Osteocyte (in vitro differentiated cells): ENCODE results near the gene ANKRD63. TPM values are rescaled to one million over a fixed set of nuclear protein-coding genes. Genes with fewer than 3 reads are reported as not detected.

Source experiments
- DNase-seq: peaks from one replicate; pipeline ENCODE4 v3.0.0; 2021; ENCODE audit warnings: mixed read lengths; ENCODE audit not compliant: unreplicated experiment; ENCODE audit errors: extremely low spot score
- H3K27ac Mint-ChIP-seq: one replicate; pipeline ENCODE4 v1.8.0; 2021; ENCODE audit warnings: mild to moderate bottlenecking, mixed read lengths; ENCODE audit not compliant: unreplicated experiment
- H3K27me3 Mint-ChIP-seq: one replicate; pipeline ENCODE4 v1.8.0; 2021; ENCODE audit warnings: mixed read lengths; ENCODE audit not compliant: unreplicated experiment
- H3K36me3 Mint-ChIP-seq: one replicate; pipeline ENCODE4 v1.8.0; 2021; ENCODE audit warnings: mixed read lengths; ENCODE audit not compliant: unreplicated experiment
- H3K4me1 Mint-ChIP-seq: one replicate; pipeline ENCODE4 v1.8.0; 2021; ENCODE audit warnings: mixed read lengths; ENCODE audit not compliant: unreplicated experiment
- H3K4me3 Mint-ChIP-seq: one replicate; pipeline ENCODE4 v1.8.0; 2021; ENCODE audit warnings: mild to moderate bottlenecking, moderate library complexity, mixed read lengths; ENCODE audit not compliant: unreplicated experiment
- H3K9me3 Mint-ChIP-seq: one replicate; pipeline ENCODE4 v1.8.0; 2021; ENCODE audit warnings: mixed read lengths; ENCODE audit not compliant: unreplicated experiment
- total RNA-seq: library from RNA; stranded (reverse); gene quantifications from 2 replicates; pipeline ENCODE4 v1.2.1, GENCODE V29; 2021
- TF ChIP-seq, protein P1 (sequence below): fragments of 200-600 bp; sonication (generic); IDR thresholded peaks from 2 replicates; pipeline ENCODE4 v1.5.0; 2021; ENCODE audit warnings: antibody characterized with exemption, mild to moderate bottlenecking, moderate library complexity

The ANKRD63 gene
- total RNA-seq, 1 donor from 2014 or later: 0.30 TPM

DNA sequence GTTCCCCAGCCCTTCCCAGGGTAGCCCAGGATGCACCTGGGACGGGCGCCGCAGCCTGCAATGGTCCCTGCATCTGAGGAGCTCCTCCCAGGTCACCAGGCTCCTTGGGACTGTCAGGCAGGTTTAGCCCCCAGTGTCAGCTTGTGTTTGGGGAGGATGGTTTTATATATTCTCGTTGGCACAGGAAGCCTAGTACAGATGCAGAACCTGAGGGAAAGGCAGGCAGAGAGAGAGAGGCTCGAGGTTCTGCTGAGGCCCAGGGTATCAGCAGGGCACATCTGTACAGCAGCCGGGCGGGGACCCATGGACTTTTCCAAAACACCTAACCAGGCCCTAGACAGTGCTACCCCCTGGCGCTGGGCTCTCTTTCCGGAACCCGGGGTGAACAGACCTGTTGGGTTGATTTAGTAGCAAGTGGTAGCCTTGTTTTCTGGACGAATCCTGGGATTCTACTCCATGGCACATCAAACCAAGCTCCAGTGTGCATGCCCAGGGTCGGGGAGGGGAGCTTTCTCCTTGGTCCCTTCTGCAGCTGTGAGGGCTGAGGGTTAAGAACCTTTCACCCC, 35.4 kb downstream of the ANKRD63 start:
- H3K36me3 Mint-ChIP-seq: no peaks in the 10 kb centered on the region
- no peaks in the 10 kb centered on the region for H3K9me3 Mint-ChIP-seq
- no peak for DNase-seq
- TF ChIP-seq, protein P1, sequence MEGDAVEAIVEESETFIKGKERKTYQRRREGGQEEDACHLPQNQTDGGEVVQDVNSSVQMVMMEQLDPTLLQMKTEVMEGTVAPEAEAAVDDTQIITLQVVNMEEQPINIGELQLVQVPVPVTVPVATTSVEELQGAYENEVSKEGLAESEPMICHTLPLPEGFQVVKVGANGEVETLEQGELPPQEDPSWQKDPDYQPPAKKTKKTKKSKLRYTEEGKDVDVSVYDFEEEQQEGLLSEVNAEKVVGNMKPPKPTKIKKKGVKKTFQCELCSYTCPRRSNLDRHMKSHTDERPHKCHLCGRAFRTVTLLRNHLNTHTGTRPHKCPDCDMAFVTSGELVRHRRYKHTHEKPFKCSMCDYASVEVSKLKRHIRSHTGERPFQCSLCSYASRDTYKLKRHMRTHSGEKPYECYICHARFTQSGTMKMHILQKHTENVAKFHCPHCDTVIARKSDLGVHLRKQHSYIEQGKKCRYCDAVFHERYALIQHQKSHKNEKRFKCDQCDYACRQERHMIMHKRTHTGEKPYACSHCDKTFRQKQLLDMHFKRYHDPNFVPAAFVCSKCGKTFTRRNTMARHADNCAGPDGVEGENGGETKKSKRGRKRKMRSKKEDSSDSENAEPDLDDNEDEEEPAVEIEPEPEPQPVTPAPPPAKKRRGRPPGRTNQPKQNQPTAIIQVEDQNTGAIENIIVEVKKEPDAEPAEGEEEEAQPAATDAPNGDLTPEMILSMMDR: no peak
- no peaks in the 10 kb centered on the region for H3K4me1 Mint-ChIP-seq
- H3K27ac Mint-ChIP-seq: no peak overlapping the region
- no peak overlapping the region for H3K4me3 Mint-ChIP-seq
- H3K27me3 Mint-ChIP-seq: peaks cover 4% of the 10 kb centered on the region

DNA sequence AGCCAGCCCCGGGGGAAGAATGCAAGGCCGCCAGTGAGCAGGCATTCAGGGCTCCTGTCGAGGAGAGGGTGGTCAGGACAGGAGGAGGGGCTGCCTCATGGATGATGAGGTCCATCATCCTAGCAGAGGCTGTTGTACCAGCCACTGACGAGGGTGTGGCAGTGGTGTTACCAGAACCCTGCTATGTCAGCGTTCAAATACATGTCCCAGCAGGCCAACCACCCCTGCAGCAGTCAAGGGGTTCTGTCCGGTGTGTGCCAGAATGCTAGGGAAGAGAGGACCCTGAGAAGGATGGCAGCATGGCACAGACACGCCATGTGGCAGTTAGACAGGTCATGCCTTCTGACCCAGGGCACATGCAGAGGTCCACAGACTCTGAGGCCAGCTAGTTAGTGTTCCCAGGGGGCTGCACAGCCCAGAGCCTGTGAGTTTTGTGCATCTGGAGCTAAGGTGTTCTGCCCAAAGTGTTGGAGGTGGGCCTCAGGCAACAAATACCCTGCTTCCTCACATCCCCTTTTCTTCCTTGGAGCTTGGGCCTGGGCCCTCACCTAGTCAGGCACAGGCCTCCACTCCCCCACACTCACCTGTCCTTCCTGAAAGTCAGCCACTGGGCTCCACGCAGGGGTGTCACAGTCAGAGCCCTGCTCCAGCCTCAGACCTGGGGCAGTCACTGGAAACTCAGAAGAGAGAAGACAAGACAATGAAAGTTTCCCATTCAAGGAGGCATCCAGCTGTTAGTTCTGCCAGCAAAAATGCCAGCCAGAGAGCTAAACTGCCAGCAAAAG, 36.2 kb downstream of the ANKRD63 start:
- no peak for DNase-seq
- Mint-ChIP-seq H3K36me3 (no peaks in the 10 kb centered on the region), H3K27me3 (peaks cover 4% of the 10 kb centered on the region), H3K4me3 (no peak overlapping the region), H3K9me3 (no peaks in the 10 kb centered on the region), H3K27ac (no peak overlapping the region), H3K4me1 (no peaks in the 10 kb centered on the region)
- TF ChIP-seq, protein P1: no peak

DNA sequence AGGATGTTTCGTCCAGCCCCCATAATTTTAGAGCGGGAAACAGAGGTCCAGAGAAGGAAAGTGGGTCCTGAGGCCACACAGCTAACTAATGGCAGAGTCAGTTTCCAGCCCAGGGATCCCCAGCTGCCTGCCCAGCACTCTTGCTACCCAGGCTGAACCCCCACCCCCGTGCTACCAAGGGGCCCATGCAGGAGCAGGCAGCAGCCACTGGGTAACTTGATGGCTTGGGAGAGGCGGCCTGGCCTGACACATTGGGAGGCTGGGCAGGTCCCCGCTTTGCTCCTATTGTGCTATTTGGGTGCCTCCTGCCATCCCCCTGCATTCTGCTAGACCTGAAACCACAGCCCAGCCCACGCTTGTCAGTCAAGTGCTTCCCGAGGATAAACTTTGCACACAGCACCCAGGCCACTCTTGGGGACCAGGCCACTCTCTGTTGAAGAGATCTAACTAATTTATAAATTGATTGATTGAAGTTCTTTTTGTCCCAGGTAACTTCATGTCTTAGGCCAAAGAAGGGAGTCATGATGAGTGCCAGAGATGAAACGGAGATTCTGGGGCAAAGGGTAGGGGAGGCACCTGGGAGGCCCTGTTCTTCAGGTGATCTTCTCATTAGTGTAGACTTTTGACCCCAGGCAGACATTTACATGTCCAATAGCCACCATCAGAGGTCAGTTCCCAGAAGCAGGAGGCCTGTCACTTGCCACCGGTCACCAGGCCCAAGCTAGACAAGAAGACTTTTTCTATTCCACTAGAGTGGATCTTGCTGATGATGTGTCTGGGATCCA, 37.0 kb downstream of the ANKRD63 start:
- TF ChIP-seq, protein P1: no peak
- no peak for DNase-seq
- H3K4me1 Mint-ChIP-seq: no peaks in the 10 kb centered on the region
- no peaks in the 10 kb centered on the region for H3K36me3 Mint-ChIP-seq
- H3K27me3 Mint-ChIP-seq: no peaks in the 10 kb centered on the region
- no peak overlapping the region for H3K4me3 Mint-ChIP-seq
- H3K9me3 Mint-ChIP-seq: no peaks in the 10 kb centered on the region
- H3K27ac Mint-ChIP-seq: no peak overlapping the region

DNA sequence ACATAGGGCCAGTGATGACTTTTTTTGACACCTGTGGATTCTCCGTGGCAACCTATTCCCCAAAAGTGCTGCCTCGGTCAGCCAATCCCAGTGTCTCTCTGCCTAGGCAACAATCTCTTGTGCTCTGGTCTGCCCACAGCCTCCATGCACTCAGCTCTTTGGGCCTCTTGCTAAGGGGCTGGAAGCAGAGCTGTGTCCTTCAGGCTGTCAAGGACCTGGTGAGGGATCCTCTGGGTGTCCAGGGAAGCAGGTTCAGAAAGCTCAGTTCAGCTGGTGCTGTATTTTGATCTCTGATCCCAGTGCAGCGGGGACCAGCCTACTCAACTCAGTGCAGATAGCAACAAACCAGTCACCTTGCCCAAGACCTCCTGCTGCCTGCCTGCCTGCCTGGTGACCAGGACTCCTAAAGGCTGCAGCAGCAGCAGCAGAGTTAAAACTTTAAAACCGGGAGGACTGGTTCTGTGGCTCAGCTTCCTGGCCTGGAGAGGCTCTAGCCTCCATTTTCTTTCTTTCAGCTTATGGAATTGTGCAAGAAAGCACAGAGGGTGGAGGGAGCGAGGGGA, 37.8 kb downstream of the ANKRD63 start:
- Mint-ChIP-seq H3K27ac (no peak overlapping the region), H3K4me3 (no peak overlapping the region), H3K4me1 (no peaks in the 10 kb centered on the region), H3K9me3 (no peaks in the 10 kb centered on the region), H3K36me3 (no peaks in the 10 kb centered on the region), H3K27me3 (no peaks in the 10 kb centered on the region)
- no peak for DNase-seq
- TF ChIP-seq, protein P1: no peak
